HEK293T (cell line): ENCODE results near the gene TKTL1.

ENCODE experiments used
- FOXM1 ChIP-seq: fragments of 450-650 bp; IDR thresholded peaks from 2 replicates; pipeline ENCODE4 v1.6.1; 2017; ENCODE audit warnings: mild to moderate bottlenecking, borderline replicate concordance
- SUZ12 ChIP-seq: fragments of 450-650 bp; IDR thresholded peaks from 2 replicates; pipeline ENCODE4 v1.6.1; 2016; ENCODE audit warnings: mild to moderate bottlenecking
- TARDBP ChIP-seq: fragments of 450-650 bp; IDR thresholded peaks from 2 replicates; pipeline ENCODE4 v1.6.1; 2016

- TF ChIP-seq FOXM1 (no peak), TARDBP (no peak), SUZ12 (no peak)
These were observed 2.7 kb downstream of the TKTL1 start for GRCh38 chrX:154298312-154298711.
